Neutrophil (primary cell): Measurements from ENCODE around the gene NT5C3B.
"Not testable (repeated sequence)": the region's sequence is repeated elsewhere in the genome, so short reads cannot be mapped to it uniquely, and the experiment has no call there.

ENCODE experiments used
- H3K27ac ChIP-seq: fragments of 200-600 bp; sonication (generic); 2 replicates; pipeline ENCODE4 v1.5.1; 2016; ENCODE audit warnings: mild to moderate bottlenecking, moderate library complexity
- H3K27me3 ChIP-seq: fragments of 200-600 bp; sonication (generic); 2 replicates; pipeline ENCODE4 v1.6.0; 2016; ENCODE audit warnings: mild to moderate bottlenecking
- H3K36me3 ChIP-seq: fragments of 200-600 bp; sonication (generic); 2 replicates; pipeline ENCODE4 v1.5.1; 2017
- H3K4me1 ChIP-seq, 2 experiments: fragments of 200-600 bp in 1 of 2; sonication (generic) in 1 of 2; 1 replicate in 1 of 2; 2 replicates in 1 of 2; pipeline versions ENCODE4 v1.5.1 to v1.6.1; 2013 to 2016; ENCODE audit warnings: low read depth in 1 of 2, low read length in 1 of 2, mild to moderate bottlenecking in 1 of 2, moderate library complexity in 1 of 2; ENCODE audit not compliant: control insufficient read depth in 1 of 2, insufficient read depth in 1 of 2
- H3K4me3 ChIP-seq, 2 experiments: fragments of 200-600 bp in 1 of 2; sonication (generic) in 1 of 2; 1 replicate in 1 of 2; 2 replicates in 1 of 2; pipeline ENCODE4 v1.5.1; 2013 to 2016; ENCODE audit warnings: low read depth in 1 of 2, low read length in 1 of 2, mild to moderate bottlenecking in 1 of 2, moderate library complexity in 1 of 2
- H3K9me3 ChIP-seq: fragments of 200-600 bp; sonication (generic); 2 replicates; pipeline ENCODE4 v1.5.1; 2016
- TF ChIP-seq, protein P1 (sequence below): fragments of 200-600 bp; sonication (generic); IDR thresholded peaks from 2 replicates; pipeline ENCODE4 v1.5.1; 2016; ENCODE audit warnings: antibody characterized with exemption

Gene NT5C3B

DNA sequence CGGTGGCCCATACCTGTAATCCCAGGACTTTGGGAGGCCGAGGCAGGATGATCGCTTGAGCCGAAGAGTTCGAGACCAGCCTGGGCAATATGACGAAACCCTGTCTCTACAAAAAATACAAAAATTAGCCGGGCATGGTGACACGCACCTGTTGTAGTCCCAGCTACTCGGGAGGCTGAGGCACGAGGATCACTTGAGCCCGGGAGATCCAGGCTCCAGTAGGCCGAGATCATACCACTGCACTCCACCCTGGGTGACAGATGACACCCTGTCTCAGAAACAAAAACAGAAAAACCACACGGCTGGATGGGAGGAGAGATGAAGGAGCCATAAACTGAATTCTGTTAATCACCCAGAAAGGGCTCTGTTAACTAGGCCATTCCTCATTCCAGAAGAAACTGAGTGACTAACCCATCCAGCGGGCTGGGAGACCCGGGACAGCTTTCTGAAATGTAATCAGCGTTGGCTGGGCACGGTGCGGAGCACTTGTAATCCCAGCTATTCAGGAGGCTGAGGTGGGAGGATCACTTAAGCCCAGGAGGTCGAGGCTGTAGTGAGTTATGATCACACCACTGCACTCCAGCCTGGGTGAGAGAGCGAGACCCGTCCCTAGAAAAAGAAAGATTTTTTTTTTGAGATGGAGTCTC, 641 bp upstream of the NT5C3B start:
- TF ChIP-seq, protein P1, sequence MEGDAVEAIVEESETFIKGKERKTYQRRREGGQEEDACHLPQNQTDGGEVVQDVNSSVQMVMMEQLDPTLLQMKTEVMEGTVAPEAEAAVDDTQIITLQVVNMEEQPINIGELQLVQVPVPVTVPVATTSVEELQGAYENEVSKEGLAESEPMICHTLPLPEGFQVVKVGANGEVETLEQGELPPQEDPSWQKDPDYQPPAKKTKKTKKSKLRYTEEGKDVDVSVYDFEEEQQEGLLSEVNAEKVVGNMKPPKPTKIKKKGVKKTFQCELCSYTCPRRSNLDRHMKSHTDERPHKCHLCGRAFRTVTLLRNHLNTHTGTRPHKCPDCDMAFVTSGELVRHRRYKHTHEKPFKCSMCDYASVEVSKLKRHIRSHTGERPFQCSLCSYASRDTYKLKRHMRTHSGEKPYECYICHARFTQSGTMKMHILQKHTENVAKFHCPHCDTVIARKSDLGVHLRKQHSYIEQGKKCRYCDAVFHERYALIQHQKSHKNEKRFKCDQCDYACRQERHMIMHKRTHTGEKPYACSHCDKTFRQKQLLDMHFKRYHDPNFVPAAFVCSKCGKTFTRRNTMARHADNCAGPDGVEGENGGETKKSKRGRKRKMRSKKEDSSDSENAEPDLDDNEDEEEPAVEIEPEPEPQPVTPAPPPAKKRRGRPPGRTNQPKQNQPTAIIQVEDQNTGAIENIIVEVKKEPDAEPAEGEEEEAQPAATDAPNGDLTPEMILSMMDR: no peak
- Histone ChIP-seq H3K4me3 (peak overlapping the region; percentile 1 to 60), H3K36me3 (no peaks in the 10 kb centered on the region), H3K27ac (no peak overlapping the region), H3K4me1 (peaks cover 3 to 12% of the 10 kb centered on the region in 2 experiments), H3K9me3 (no peaks in the 10 kb centered on the region), H3K27me3 (peaks cover 78% of the 10 kb centered on the region)

DNA sequence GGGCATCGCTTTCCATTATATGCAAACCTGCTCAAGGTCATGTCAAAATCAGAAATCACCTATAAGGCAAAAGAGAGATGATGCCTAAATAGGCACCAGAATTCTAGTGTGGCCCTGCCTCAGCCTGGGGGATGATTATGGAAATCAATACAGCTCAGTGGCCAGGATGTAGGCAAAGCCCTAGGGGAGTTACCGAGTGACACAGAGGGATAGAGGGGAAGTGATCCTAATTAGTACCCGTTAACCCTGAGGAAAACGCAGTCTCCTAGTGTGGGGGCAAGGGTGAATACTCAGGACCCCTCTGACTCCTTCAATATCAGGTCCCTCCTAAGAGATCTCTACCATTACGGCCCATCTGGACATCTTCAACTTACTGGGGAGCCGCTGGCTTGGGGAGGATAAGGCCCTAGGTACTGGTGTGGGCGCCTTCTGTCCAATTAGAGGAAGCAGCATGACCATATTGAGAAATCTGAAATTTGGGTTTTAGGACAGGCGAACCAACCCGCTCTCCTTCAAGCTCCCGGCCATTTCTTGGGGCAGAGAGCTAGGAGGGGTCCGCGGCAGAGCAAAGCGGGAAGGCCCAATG, 725 bp downstream of the NT5C3B start:
- Histone ChIP-seq H3K9me3 (no peaks in the 10 kb centered on the region), H3K27ac (no peak overlapping the region), H3K27me3 (peaks cover 66% of the 10 kb centered on the region), H3K36me3 (no peaks in the 10 kb centered on the region), H3K4me1 (peaks cover 3 to 12% of the 10 kb centered on the region in 2 experiments), H3K4me3 (peak overlapping the region; percentile 44 to 60)
- TF ChIP-seq, protein P1: no peak

DNA sequence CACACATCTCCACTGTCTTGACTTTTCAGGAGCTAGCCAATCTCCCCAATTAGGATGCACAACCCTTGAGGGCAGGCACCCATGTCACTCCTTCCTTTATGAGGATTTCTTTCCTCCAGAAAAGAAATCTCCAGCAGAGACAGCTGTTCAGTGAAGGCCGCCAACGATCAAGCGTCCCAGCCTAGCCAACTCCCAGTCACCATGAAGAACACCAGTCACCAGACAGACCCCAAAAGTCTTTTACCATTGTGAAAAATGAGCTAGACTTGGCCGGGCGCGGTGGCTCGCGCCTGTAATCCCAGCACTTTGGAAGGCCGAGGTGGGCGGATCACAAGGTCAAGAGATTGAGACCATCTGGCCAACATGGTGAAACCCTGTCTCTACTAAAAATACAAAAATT, 6.1 kb downstream of the NT5C3B start:
- not testable (repeated sequence) for H3K27ac ChIP-seq, H3K4me3 ChIP-seq, H3K9me3 ChIP-seq, H3K4me1 ChIP-seq, H3K36me3 ChIP-seq
- peaks cover 15% of the 10 kb centered on the region for H3K27me3 ChIP-seq

DNA sequence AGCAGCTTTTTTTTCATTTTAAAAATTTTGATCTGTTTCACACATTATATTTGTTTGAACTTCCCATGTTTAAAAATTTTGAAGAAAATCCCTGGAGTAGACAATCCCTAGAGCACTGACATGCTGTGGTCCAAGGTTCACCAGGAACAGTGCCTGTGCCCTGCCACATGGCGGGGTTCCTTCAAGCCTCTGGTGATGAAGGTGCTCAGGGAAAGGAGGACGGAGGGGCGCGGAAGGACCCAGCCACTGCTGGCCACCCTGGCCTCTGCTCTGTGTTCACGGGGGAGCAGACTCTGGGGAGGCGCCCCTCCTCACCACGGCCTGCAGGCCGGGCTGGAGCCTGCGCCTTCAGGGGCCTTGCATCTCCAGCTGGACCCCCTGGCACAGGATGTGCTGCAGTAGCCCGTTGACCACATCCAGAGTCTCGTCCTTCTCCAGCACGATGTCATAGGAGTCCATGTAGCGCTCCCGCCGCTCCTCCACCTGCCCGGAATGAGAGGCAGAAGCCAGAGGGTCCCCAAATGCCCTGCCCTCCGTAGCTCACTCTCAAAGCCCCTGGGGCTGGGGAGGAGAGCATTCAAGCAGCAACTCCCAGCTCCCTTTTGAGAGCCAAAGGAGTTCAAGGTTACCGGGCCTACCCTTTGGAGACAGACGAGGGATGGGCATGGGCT, 10.7 kb downstream of the NT5C3B start:
- Histone ChIP-seq H3K4me3 (no peak overlapping the region), H3K4me1 (no peaks in the 10 kb centered on the region), H3K9me3 (no peaks in the 10 kb centered on the region), H3K27ac (no peak overlapping the region), H3K27me3 (no peaks in the 10 kb centered on the region), H3K36me3 (no peaks in the 10 kb centered on the region)
- TF ChIP-seq, protein P1: no peak

DNA sequence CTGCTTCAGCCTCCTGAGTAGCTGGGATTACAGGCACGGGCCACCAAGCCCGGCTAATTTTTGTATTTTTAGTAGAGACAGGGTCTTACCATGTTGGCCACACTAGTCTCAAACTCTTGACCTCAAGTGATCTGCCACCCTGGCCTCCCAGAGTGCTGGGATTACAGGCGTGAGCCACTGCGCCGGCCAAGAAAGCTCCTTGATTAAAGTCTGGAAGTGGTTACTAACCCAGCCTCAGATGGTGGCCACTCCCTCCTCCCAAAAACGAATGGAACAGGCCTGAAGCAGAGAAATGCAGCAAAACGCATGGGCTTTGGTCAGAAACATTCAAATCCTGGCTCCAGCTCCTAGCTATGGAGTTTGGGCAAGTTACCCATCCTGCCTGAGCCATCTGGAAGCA, 11.9 kb downstream of the NT5C3B start:
- H3K36me3 ChIP-seq: no peaks in the 10 kb centered on the region
- TF ChIP-seq, protein P1: no peak

DNA sequence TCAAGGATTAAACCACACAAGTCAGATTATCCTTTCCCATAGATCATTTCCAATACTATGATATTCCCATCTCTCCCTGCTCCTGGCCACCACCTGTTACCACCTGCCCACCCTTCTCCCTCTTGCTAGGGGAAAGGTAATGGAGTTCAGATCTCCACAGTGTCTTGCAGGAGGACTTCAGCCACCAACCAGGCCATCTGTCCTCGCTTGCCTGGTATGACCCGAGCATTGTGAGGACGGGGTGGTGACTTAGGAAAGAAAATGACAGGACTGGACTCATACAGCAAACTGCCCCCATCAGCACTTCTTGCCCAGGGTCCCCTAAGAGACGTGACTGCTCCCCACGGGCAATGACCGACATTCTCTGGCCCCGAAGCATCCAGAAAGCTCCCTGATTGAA, 12.5 kb downstream of the NT5C3B start:
- Histone ChIP-seq H3K36me3 (no peaks in the 10 kb centered on the region), H3K4me3 (no peak overlapping the region), H3K9me3 (no peaks in the 10 kb centered on the region), H3K27me3 (no peaks in the 10 kb centered on the region), H3K4me1 (no peaks in the 10 kb centered on the region), H3K27ac (no peak overlapping the region)
- TF ChIP-seq, protein P1: no peak

More for the DNA sequence above, 11.9 kb downstream of the NT5C3B start:
- H3K27ac ChIP-seq: no peak overlapping the region
- no peaks in the 10 kb centered on the region for H3K9me3 ChIP-seq
- no peak overlapping the region for H3K4me3 ChIP-seq
- H3K27me3 ChIP-seq: no peaks in the 10 kb centered on the region
- no peaks in the 10 kb centered on the region for H3K4me1 ChIP-seq
